B cell (primary cell): ENCODE results near the gene TACR3. TPM values are rescaled to one million over a fixed set of nuclear protein-coding genes. Genes with fewer than 3 reads are reported as not detected.

Experiments
- ATAC-seq: fragments of 200-7000 bp; cut with Tn5 transposase; one replicate; pipeline ENCODE4 v1.10.0; 2021; ENCODE audit warnings: low read depth, mild to moderate bottlenecking, moderate number of reproducible peaks, moderate library complexity
- CTCF ChIA-PET: fragments of 350-600 bp; sonication (Branson Sonifier 250); formaldehyde crosslinking; loops from one replicate; lab custom pipeline; 2021; ENCODE audit warnings: antibody characterized with exemption, inconsistent platforms; lab: Charles Lee
- POLR2A ChIA-PET: fragments of 350-600 bp; sonication (Branson Sonifier 250); formaldehyde crosslinking; loops from one replicate; lab custom pipeline; 2021; ENCODE audit warnings: antibody characterized with exemption; lab: Charles Lee
- DNase-seq: peaks from one replicate; pipeline ENCODE4 v3.0.0; 2013
- H2AFZ ChIP-seq: 2 replicates; pipeline ENCODE4 v1.6.1; 2012; ENCODE audit warnings: mild to moderate bottlenecking, low read depth, low read length; ENCODE audit not compliant: insufficient read depth, poor library complexity, severe bottlenecking
- H3K27ac ChIP-seq, 2 donors: 1 replicate in 1 of 2; 2 replicates in 1 of 2; pipeline ENCODE4 v1.5.1; 2012 to 2013; ENCODE audit warnings: low read length in 2 of 2, mild to moderate bottlenecking in 2 of 2, moderate library complexity in 1 of 2
- H3K27me3 ChIP-seq, 4 experiments: fragments of 200-600 bp in 1 of 4; sonication (generic) in 1 of 4; replicated peaks in 1 of 4; 1 replicate in 2 of 4; 2 replicates in 2 of 4; pipeline versions ENCODE4 v1.6.1 to v1.7.0; 2013 to 2016; ENCODE audit warnings: low read length in 3 of 4, mild to moderate bottlenecking in 2 of 4, mixed read lengths in 1 of 4, moderate library complexity in 1 of 4; ENCODE audit not compliant: insufficient read depth in 4 of 4, control insufficient read depth in 3 of 4; ENCODE audit errors: control extremely low read depth in 1 of 4
- H3K36me3 ChIP-seq, 2 experiments: replicated peaks in 1 of 2; 1 replicate in 1 of 2; 2 replicates in 1 of 2; pipeline versions ENCODE4 v1.6.1 to v1.7.1; 2013; ENCODE audit warnings: low read length in 1 of 2; ENCODE audit not compliant: insufficient read depth in 2 of 2, control insufficient read depth in 1 of 2; ENCODE audit errors: control extremely low read depth in 1 of 2, extremely low read depth in 1 of 2
- H3K4me1 ChIP-seq, 2 donors: fragments of 200-600 bp in 1 of 2; sonication (generic) in 1 of 2; 1 replicate in 1 of 2; 2 replicates in 1 of 2; pipeline versions ENCODE4 v1.5.1 to v1.6.1; 2013 to 2017; ENCODE audit warnings: low read length in 2 of 2; ENCODE audit not compliant: control insufficient read depth in 2 of 2, insufficient read depth in 2 of 2
- H3K4me2 ChIP-seq: replicated peaks from 2 replicates; pipeline ENCODE3; 2012; ENCODE audit warnings: mild to moderate bottlenecking, low read depth, low read length; ENCODE audit not compliant: poor library complexity, severe bottlenecking
- H3K4me3 ChIP-seq, 5 experiments: fragments of 200-600 bp in 1 of 5; sonication (generic) in 1 of 5; 1 replicate in 3 of 5; 2 replicates in 2 of 5; pipeline versions ENCODE4 v1.5.1 to v1.7.0; 2011 to 2016; ENCODE audit warnings: low read length in 4 of 5, mild to moderate bottlenecking in 4 of 5, low read depth in 2 of 5, control low read depth in 1 of 5, moderate library complexity in 1 of 5; ENCODE audit not compliant: insufficient read depth in 1 of 5; ENCODE audit errors: control extremely low read depth in 1 of 5, extremely low read depth in 1 of 5
- H3K79me2 ChIP-seq: fragments of 200-600 bp; sonication (generic); one replicate; pipeline ENCODE4 v1.6.0; 2016; ENCODE audit warnings: low read length; ENCODE audit not compliant: control insufficient read depth, insufficient read depth
- H3K9ac ChIP-seq: fragments of 200-600 bp; sonication (generic); 2 replicates; pipeline ENCODE4 v1.6.1; 2017; ENCODE audit warnings: mild to moderate bottlenecking, low read length, moderate library complexity
- H3K9me3 ChIP-seq, 3 donors: one replicate each; pipeline versions ENCODE4 v1.6.1 to v1.7.1; 2013; ENCODE audit warnings: low read length in 2 of 3; ENCODE audit not compliant: control insufficient read depth in 2 of 3, insufficient read depth in 1 of 3; ENCODE audit errors: control extremely low read depth in 1 of 3
- H4K20me1 ChIP-seq: 2 replicates; pipeline ENCODE4 v1.6.0; 2012; ENCODE audit warnings: mild to moderate bottlenecking, low read length; ENCODE audit not compliant: insufficient read depth, control insufficient read depth, poor library complexity, severe bottlenecking
- H3K27ac Mint-ChIP-seq: one replicate; pipeline ENCODE4 v1.8.0; 2021; ENCODE audit warnings: mixed read lengths
- H3K27me3 Mint-ChIP-seq: one replicate; pipeline ENCODE4 v1.8.0; 2021; ENCODE audit warnings: mixed read lengths
- H3K4me1 Mint-ChIP-seq: one replicate; pipeline ENCODE4 v1.8.0; 2021; ENCODE audit warnings: mixed read lengths
- H3K4me3 Mint-ChIP-seq: one replicate; pipeline ENCODE4 v1.8.0; 2021; ENCODE audit warnings: mixed read lengths
- H3K9me3 Mint-ChIP-seq: one replicate; pipeline ENCODE4 v1.8.0; 2022; ENCODE audit warnings: mixed read lengths; ENCODE audit not compliant: insufficient read depth
- CTCF ChIP-seq: fragments of 200-600 bp; IDR thresholded peaks from one replicate; pipeline ENCODE4 v1.8.0; 2022; ENCODE audit warnings: antibody characterized with exemption, mild to moderate bottlenecking
- EZH2 ChIP-seq: IDR thresholded peaks from 2 replicates; pipeline ENCODE4 v1.6.1; 2012; ENCODE audit warnings: borderline replicate concordance, low read depth, mild to moderate bottlenecking, moderate library complexity, low read length; ENCODE audit not compliant: insufficient read depth, poor library complexity, severe bottlenecking
- WGBS: methylation state at CpG from one replicate; pipeline ENCODE4 v1.1.5; 2013; ENCODE audit warnings: missing lambda C conversion rate; ENCODE audit not compliant: insufficient coverage; 5-methylcytosine and 5-hydroxymethylcytosine counted together
- intact Hi-C: fragments of 100-400 bp; cut with micrococcal nuclease; formaldehyde crosslinking; loops from one replicate; pipeline ENCODE4 v1.10.0; 2022
- polyA minus RNA-seq: library from RNA; depleted of rRNA, polyadenylated mRNA; stranded (reverse); fragments of >200 nt; gene quantifications from 2 replicates; pipeline ENCODE4 v1.2.3, GENCODE V29; 2012
- polyA plus RNA-seq: library from polyadenylated mRNA; depleted of rRNA; stranded (reverse); fragments of >200 nt; gene quantifications from 2 replicates; pipeline ENCODE4 v1.2.3, GENCODE V29; 2012
- total RNA-seq, 2 donors: library from RNA; stranded (reverse); fragments of 120-200 nt in 1 of 2; gene quantifications; 1 replicate in 1 of 2; 2 replicates in 1 of 2; pipeline versions ENCODE4 v1.2.3 to v1.2.4, GENCODE V29; 2013 to 2022

The TACR3 gene
- total RNA-seq (not detected in 2 replicates), polyA plus RNA-seq (not detected in 2 replicates), polyA minus RNA-seq (not detected in 2 replicates)
- total RNA-seq (2013) = 0.09 TPM

- H3K4me3 ChIP-seq = no peak within 1 kb of the TSS
- no peak within 1 kb of the TSS for H3K9ac ChIP-seq
- Mint-ChIP-seq H3K4me1 (no peaks in the 10 kb centered on the region), H3K27me3 (peaks cover 9% of the 10 kb centered on the region), H3K4me3 (no peak within 1 kb of the TSS), H3K9me3 (peaks cover 2% of the 10 kb centered on the region), H3K27ac (no peak within 1 kb of the TSS)
- no peaks in the 10 kb centered on the region for H4K20me1 ChIP-seq
- no peak within 1 kb of the TSS for H3K4me2 ChIP-seq
- peak within 1 kb of the TSS; percentile 10 for H2AFZ ChIP-seq
- H3K9me3 ChIP-seq = peaks cover 0 to 11% (median 0%) of the 10 kb centered on the region in 3 donors
- no peaks in the 10 kb centered on the region for H3K36me3 ChIP-seq
- no peaks in the 10 kb centered on the region for H3K4me1 ChIP-seq
- DNase-seq = no peak
- intact Hi-C loops = no loop called here
- ChIA-PET CTCF (no interaction called here), POLR2A (no interaction called here)
- H3K79me2 ChIP-seq = no peaks in the 10 kb centered on the region
- no peak for ATAC-seq
- TF ChIP-seq EZH2 = no peak
- no peak for TF ChIP-seq CTCF
- H3K27me3 ChIP-seq = no peaks in the 10 kb centered on the region
- WGBS = 11% methylated on average over 20 of the region's 20 CpGs
- no peak within 1 kb of the TSS for H3K27ac ChIP-seq
Measured at GRCh38 chr4:103719830-103720207, at the start of gene TACR3. TACR3 (minus strand) TSS chr4:103719985; CDS start chr4:103719675, 310 bp downstream.

- H3K4me1 Mint-ChIP-seq = no peaks in the 10 kb centered on the region
- no peak overlapping the region for H3K27ac Mint-ChIP-seq
- Histone ChIP-seq H3K36me3 (no peaks in the 10 kb centered on the region), H2AFZ (no peak overlapping the region), H3K9ac (no peak overlapping the region), H3K79me2 (no peaks in the 10 kb centered on the region), H3K4me1 (no peaks in the 10 kb centered on the region), H3K9me3 (peaks cover 0 to 5% (median 0%) of the 10 kb centered on the region in 3 donors), H3K27me3 (no peaks in the 10 kb centered on the region), H3K4me3 (no peak overlapping the region), H3K4me2 (no peak overlapping the region), H3K27ac (no peak overlapping the region), H4K20me1 (no peaks in the 10 kb centered on the region)
- no peaks in the 10 kb centered on the region for H3K27me3 Mint-ChIP-seq
- ChIA-PET CTCF (no interaction called here), POLR2A (no interaction called here)
- TF ChIP-seq CTCF = no peak
- no peak for TF ChIP-seq EZH2
- H3K4me3 Mint-ChIP-seq = no peak overlapping the region
- no peaks in the 10 kb centered on the region for H3K9me3 Mint-ChIP-seq
- DNase-seq (no peak), ATAC-seq (no peak)
- intact Hi-C loops = no loop called here
- no CpG with 5 or more reads among the region's 2 CpGs for WGBS
Measured at GRCh38 chr4:103757631-103758030, 37.8 kb upstream of the TACR3 start.
